Fibroblast of lung (primary cell): Measurements from ENCODE around the gene ELP4. TPM values are rescaled to one million over a fixed set of nuclear protein-coding genes. Genes with fewer than 3 reads are reported as not detected.

Experiments
- DNase-seq, 2 donors: peaks; one replicate each; pipeline versions ENCODE4 v3.0.0 to v3.0.0-alpha.2; 2010; ENCODE audit warnings: low read depth in 2 of 2
- H2AFZ ChIP-seq: 2 replicates; pipeline ENCODE4 v1.5.1; 2012; ENCODE audit warnings: low read length, control low read depth, inconsistent platforms
- H3K27ac ChIP-seq: 2 replicates; pipeline ENCODE4 v1.5.1; 2011; ENCODE audit warnings: low read length, control low read depth; ENCODE audit not compliant: insufficient read depth
- H3K27me3 ChIP-seq: 2 replicates; pipeline ENCODE4 v1.5.1; 2011; ENCODE audit warnings: mild to moderate bottlenecking, low read length; ENCODE audit not compliant: control insufficient read depth, insufficient read depth
- H3K36me3 ChIP-seq: 2 replicates; pipeline ENCODE4 v1.5.1; 2011; ENCODE audit warnings: low read length; ENCODE audit not compliant: control insufficient read depth, insufficient read depth
- H3K4me1 ChIP-seq: 2 replicates; pipeline ENCODE4 v1.5.1; 2011; ENCODE audit warnings: low read length; ENCODE audit not compliant: control insufficient read depth, insufficient read depth; ENCODE audit errors: extremely low read depth
- H3K4me2 ChIP-seq: 2 replicates; pipeline ENCODE4 v1.5.1; 2011; ENCODE audit warnings: low read length, control low read depth; ENCODE audit not compliant: insufficient read depth; ENCODE audit errors: extremely low read depth
- H3K4me3 ChIP-seq, 4 experiments: fragments of 200-600 bp in 1 of 4; sonication (generic) in 1 of 4; replicated peaks in 1 of 4; 2 replicates each; pipeline ENCODE4 v1.5.1; 2011 to 2016; ENCODE audit warnings: low read length in 4 of 4, low read depth in 3 of 4, mild to moderate bottlenecking in 3 of 4, control low read depth in 2 of 4, inconsistent platforms in 1 of 4, mixed read lengths in 1 of 4; ENCODE audit not compliant: insufficient read depth in 1 of 4; ENCODE audit errors: control extremely low read depth in 1 of 4
- H3K79me2 ChIP-seq: 2 replicates; pipeline ENCODE4 v1.5.1; 2012; ENCODE audit warnings: mild to moderate bottlenecking, low read length, inconsistent platforms; ENCODE audit not compliant: control insufficient read depth, insufficient read depth
- H3K9ac ChIP-seq: 2 replicates; pipeline ENCODE4 v1.5.1; 2011; ENCODE audit warnings: mild to moderate bottlenecking, low read length, control low read depth; ENCODE audit not compliant: insufficient read depth
- H3K9me3 ChIP-seq: 2 replicates; pipeline ENCODE4 v1.5.1; 2012; ENCODE audit warnings: low read depth, low read length; ENCODE audit not compliant: control insufficient read depth, insufficient read depth
- H4K20me1 ChIP-seq: 2 replicates; pipeline ENCODE4 v1.5.1; 2011; ENCODE audit warnings: low read length; ENCODE audit not compliant: control insufficient read depth, insufficient read depth; ENCODE audit errors: extremely low read depth
- EZH2 ChIP-seq: IDR thresholded peaks from 2 replicates; pipeline ENCODE4 v1.5.1; 2012; ENCODE audit warnings: low read length, control low read depth, mild to moderate bottlenecking; ENCODE audit errors: missing control alignments
- polyA plus RNA-seq, 2 donors: library from polyadenylated mRNA; depleted of rRNA in 1 of 2; stranded (reverse) in 1 of 2; unstranded in 1 of 2; fragments of >200 nt; gene quantifications; 2 replicates each; pipeline ENCODE4 v1.2.1, GENCODE V29; 2011 to 2012; ENCODE audit warnings: missing spikeins in 1 of 2
- total RNA-seq: library from RNA; depleted of rRNA; stranded (reverse); fragments of >200 nt; gene quantifications from 2 replicates; pipeline ENCODE4 v1.2.1, GENCODE V29; 2014
- TF ChIP-seq, protein P1 (sequence below), 2 donors: IDR thresholded peaks in 1 of 2; conservative IDR thresholded peaks in 1 of 2; 1 replicate in 1 of 2; 2 replicates in 1 of 2; pipeline ENCODE4 v1.5.1; 2011 to 2012; ENCODE audit warnings: low read length in 2 of 2, control low read depth in 1 of 2, inconsistent platforms in 1 of 2, low read depth in 1 of 2, mild to moderate bottlenecking in 1 of 2

The ELP4 gene
- total and polyA plus RNA-seq, 2 donors (not counting 1 experiment from before 2014, with no cell fraction given) = 11.7 to 13.1 TPM

DNA sequence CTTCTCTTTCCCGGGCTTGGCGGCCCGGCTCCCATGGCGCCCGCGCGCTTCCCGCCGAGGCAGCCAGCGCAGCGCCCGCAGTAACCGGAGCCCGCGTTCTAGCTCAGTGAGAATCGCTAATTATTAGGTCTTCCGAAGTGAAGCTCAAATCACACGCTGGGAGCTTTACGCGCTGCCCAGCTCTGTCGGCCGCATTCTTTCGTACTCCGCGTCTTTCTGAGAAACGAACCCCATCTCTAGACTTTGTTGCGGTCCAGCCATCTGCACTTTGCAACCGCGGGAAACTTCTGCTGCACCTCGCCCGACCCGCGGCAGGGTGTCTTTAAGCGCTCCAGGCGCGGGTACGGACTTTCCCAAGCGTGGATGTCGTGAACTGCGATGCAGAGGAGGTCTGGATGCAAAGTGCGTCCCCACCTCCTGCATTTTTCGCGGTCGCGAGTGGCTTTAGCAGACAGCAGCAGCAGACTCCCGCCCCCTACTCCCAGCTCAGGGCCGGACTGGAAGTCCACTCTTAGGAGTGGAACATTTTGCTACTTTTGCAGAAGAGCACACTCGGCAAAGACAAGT, 307.6 kb downstream of the ELP4 start:
- no peaks in the 10 kb centered on the region for H4K20me1 ChIP-seq
- no peaks in the 10 kb centered on the region for H3K9me3 ChIP-seq
- peaks cover 5% of the 10 kb centered on the region for H3K4me1 ChIP-seq
- H3K9ac ChIP-seq = no peak overlapping the region
- peak overlapping the region; percentile 23 for H3K4me2 ChIP-seq
- TF ChIP-seq EZH2 = peak; percentile 99
- TF ChIP-seq, protein P1, sequence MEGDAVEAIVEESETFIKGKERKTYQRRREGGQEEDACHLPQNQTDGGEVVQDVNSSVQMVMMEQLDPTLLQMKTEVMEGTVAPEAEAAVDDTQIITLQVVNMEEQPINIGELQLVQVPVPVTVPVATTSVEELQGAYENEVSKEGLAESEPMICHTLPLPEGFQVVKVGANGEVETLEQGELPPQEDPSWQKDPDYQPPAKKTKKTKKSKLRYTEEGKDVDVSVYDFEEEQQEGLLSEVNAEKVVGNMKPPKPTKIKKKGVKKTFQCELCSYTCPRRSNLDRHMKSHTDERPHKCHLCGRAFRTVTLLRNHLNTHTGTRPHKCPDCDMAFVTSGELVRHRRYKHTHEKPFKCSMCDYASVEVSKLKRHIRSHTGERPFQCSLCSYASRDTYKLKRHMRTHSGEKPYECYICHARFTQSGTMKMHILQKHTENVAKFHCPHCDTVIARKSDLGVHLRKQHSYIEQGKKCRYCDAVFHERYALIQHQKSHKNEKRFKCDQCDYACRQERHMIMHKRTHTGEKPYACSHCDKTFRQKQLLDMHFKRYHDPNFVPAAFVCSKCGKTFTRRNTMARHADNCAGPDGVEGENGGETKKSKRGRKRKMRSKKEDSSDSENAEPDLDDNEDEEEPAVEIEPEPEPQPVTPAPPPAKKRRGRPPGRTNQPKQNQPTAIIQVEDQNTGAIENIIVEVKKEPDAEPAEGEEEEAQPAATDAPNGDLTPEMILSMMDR (conservative IDR thresholded peaks at IDR 0.05 in 1 of 2, IDR thresholded peaks at IDR 0.05 in 1 of 2; ENCODE audit: low read depth in 1 of 2, low read length in 2 of 2) = no peak
- H3K79me2 ChIP-seq = no peaks in the 10 kb centered on the region
- peak in 1 of 2 donors; percentile 35 for DNase-seq
- no peaks in the 10 kb centered on the region for H3K36me3 ChIP-seq
- no peak overlapping the region for H3K27ac ChIP-seq
- H3K27me3 ChIP-seq = peaks cover 92% of the 10 kb centered on the region
- H2AFZ ChIP-seq = no peak overlapping the region
- H3K4me3 ChIP-seq = peak overlapping the region in 1 of 4 experiments; percentile 10

DNA sequence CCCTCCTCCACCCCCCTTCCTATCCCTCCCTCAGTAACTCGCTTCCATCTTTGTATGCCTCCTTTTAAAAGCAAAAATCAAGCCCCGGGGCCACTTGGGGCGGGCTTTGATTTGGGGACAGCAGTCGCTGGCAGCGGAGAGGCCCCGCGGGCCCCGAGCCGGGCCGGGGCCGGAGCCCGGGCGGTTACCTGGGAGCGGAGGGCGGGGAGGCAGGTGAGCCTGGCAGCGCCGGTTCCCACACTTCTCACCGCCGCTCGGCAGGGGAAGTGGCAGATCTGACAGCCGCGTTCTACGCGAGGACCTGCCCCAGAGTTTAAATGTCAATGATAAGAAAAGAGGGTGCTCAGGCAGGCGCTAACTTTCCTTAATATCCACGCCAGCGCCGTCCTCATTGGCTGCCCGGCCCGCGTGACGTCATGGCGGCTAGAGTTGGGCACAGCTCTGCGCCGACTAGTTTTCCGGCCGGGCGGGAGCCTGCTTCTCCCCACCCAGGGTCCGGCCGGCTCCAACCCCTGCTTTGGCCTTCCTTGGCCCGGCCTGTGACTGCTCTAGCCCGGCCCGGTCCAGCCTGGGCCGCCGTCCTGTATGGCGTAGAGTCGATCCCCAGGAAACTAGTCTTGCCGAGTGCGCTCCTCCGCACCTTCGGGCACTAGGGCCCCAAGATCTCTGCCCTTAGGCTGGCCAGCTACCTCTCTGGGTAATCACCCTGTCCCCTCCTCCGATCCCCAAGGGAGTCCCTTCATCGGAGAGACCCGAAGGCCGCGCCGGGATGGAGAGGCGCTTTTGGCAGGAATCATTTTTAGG, 308.3 kb downstream of the ELP4 start:
- Histone ChIP-seq H3K9ac (no peak overlapping the region), H3K4me1 (peaks cover 1% of the 10 kb centered on the region), H3K4me2 (peak overlapping the region; percentile 25), H3K27me3 (peaks cover 92% of the 10 kb centered on the region), H4K20me1 (no peaks in the 10 kb centered on the region), H3K27ac (no peak overlapping the region), H3K79me2 (no peaks in the 10 kb centered on the region), H3K36me3 (no peaks in the 10 kb centered on the region), H3K9me3 (no peaks in the 10 kb centered on the region), H3K4me3 (no peak overlapping the region), H2AFZ (no peak overlapping the region)
- peak in 1 of 2 donors; percentile 28 for DNase-seq
- TF ChIP-seq, protein P1 (conservative IDR thresholded peaks at IDR 0.05 in 1 of 2, IDR thresholded peaks at IDR 0.05 in 1 of 2; ENCODE audit: low read depth in 1 of 2, low read length in 2 of 2) = no peak
- TF ChIP-seq EZH2 = peak; percentile 87

DNA sequence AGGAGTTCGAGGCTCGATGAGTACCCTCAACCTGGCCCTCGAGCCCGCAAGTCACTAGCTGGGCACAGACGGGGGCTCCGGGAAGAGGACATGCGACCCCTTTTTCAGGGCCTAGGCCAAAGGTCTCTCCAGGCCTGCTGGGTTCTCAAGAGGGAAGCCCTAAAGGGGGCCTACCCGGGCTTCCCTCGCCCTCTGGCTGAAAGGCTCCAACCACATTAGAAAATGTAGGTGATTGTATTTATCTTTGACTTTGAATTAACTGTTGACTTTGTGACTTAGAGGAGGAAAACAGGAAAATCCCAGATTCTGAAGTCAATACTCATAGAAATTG, 308.8 kb downstream of the ELP4 start:
- no peak overlapping the region for H3K9ac ChIP-seq
- H3K4me2 ChIP-seq = no peak overlapping the region
- no peak overlapping the region for H3K27ac ChIP-seq
- DNase-seq = no peak
- no peaks in the 10 kb centered on the region for H3K36me3 ChIP-seq
- H3K9me3 ChIP-seq = no peaks in the 10 kb centered on the region
- H3K79me2 ChIP-seq = no peaks in the 10 kb centered on the region
- H3K4me3 ChIP-seq = no peak overlapping the region
- H4K20me1 ChIP-seq = no peaks in the 10 kb centered on the region
- no peaks in the 10 kb centered on the region for H3K4me1 ChIP-seq
- TF ChIP-seq, protein P1 (conservative IDR thresholded peaks at IDR 0.05 in 1 of 2, IDR thresholded peaks at IDR 0.05 in 1 of 2; ENCODE audit: low read depth in 1 of 2, low read length in 2 of 2) = no peak
- no peak for TF ChIP-seq EZH2
- H2AFZ ChIP-seq = no peak overlapping the region
- peaks cover 92% of the 10 kb centered on the region for H3K27me3 ChIP-seq
